Tibial nerve (tissue), 4 donors: ENCODE results near the gene PSME3IP1.

Experiments
- EP300 ChIP-seq, 2 donors: sonication (generic); formaldehyde crosslinking; IDR thresholded peaks; one replicate each; pipeline ENCODE4 v1.6.1; 2017; ENCODE audit warnings: antibody characterized with exemption in 2 of 2, mild to moderate bottlenecking in 1 of 2
- POLR2A ChIP-seq, 2 donors: fragments of 450-650 bp; IDR thresholded peaks; one replicate each; pipeline ENCODE4 v1.6.1; 2017; ENCODE audit warnings: antibody characterized with exemption in 2 of 2, mild to moderate bottlenecking in 2 of 2, moderate library complexity in 2 of 2
- TF ChIP-seq, protein P1 (sequence below), 5 experiments: fragments of 200-600 bp in 3 of 5; fragments of 450-650 bp in 2 of 5; sonication (generic) in 3 of 5; IDR thresholded peaks; one replicate each; pipeline ENCODE4 v1.5.1; 2016 to 2019; ENCODE audit warnings: antibody characterized with exemption in 5 of 5, mild to moderate bottlenecking in 3 of 5, moderate library complexity in 2 of 5

DNA sequence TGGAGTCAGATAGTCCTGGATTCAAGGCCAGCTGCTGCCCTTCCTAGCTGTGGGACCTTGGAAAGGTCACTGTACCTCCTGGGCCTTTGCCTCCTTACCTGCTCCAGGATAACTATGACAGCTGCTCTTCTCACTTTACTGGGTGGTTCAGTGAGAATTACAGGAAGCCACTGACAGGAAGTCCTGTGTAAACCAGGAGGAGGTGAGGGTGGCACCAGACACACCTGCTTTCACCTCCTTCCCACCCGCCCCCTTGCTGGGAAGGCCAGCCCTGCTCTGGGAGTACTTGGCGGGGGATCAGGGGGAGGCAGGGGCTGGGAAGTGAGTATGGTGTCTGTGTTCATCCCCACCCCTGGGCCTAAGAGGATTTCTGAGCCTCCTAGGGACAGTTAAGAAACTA is 50.9 kb downstream of the PSME3IP1 start:
- TF ChIP-seq POLR2A (IDR thresholded peaks at IDR 0.05), result no peak
- TF ChIP-seq, protein P1, sequence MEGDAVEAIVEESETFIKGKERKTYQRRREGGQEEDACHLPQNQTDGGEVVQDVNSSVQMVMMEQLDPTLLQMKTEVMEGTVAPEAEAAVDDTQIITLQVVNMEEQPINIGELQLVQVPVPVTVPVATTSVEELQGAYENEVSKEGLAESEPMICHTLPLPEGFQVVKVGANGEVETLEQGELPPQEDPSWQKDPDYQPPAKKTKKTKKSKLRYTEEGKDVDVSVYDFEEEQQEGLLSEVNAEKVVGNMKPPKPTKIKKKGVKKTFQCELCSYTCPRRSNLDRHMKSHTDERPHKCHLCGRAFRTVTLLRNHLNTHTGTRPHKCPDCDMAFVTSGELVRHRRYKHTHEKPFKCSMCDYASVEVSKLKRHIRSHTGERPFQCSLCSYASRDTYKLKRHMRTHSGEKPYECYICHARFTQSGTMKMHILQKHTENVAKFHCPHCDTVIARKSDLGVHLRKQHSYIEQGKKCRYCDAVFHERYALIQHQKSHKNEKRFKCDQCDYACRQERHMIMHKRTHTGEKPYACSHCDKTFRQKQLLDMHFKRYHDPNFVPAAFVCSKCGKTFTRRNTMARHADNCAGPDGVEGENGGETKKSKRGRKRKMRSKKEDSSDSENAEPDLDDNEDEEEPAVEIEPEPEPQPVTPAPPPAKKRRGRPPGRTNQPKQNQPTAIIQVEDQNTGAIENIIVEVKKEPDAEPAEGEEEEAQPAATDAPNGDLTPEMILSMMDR (IDR thresholded peaks at IDR 0.05), result no peak
- no peak for TF ChIP-seq EP300 (IDR thresholded peaks at IDR 0.05)
